K562 (cell line): ENCODE results near the gene VPS4A. TPM values are rescaled to one million over a fixed set of nuclear protein-coding genes. Genes with fewer than 3 reads are reported as not detected.

ENCODE experiments used
- ARNT ChIP-seq, 2 experiments: fragments of 450-650 bp; IDR thresholded peaks; 2 replicates each; pipeline ENCODE4 v1.6.1; 2016; ENCODE audit warnings: mild to moderate bottlenecking in 1 of 2
- BMI1 ChIP-seq: fragments of 150-350 bp; IDR thresholded peaks from 2 replicates; pipeline ENCODE4 v1.6.1; 2014; ENCODE audit warnings: low read length
- DACH1 ChIP-seq: fragments of 450-650 bp; IDR thresholded peaks from 2 replicates; pipeline ENCODE4 v1.6.1; 2018; ENCODE audit not compliant: partially characterized antibody
- GABPB1 ChIP-seq: sonication (generic); formaldehyde crosslinking; IDR thresholded peaks from 2 replicates; pipeline ENCODE4 v1.8.0; 2022; ENCODE audit warnings: mild to moderate bottlenecking, missing genetic modification reagents
- HLTF ChIP-seq: fragments of 450-650 bp; IDR thresholded peaks from 2 replicates; pipeline ENCODE4 v1.6.1; 2016
- JUN ChIP-seq, 2 experiments: sonication (generic) in 1 of 2; formaldehyde crosslinking in 1 of 2; IDR thresholded peaks; 2 replicates each; pipeline versions ENCODE4 v1.6.1 to v1.8.0; 2012 to 2022; ENCODE audit warnings: borderline replicate concordance in 2 of 2, mild to moderate bottlenecking in 2 of 2, improper control_type of control experiment in 1 of 2, low read depth in 1 of 2, low read length in 1 of 2, missing genetic modification reagents in 1 of 2
- L3MBTL2 ChIP-seq: fragments of 450-650 bp; IDR thresholded peaks from 2 replicates; pipeline ENCODE4 v1.6.1; 2016; ENCODE audit warnings: mild to moderate bottlenecking, moderate library complexity
- LCOR ChIP-seq: sonication (generic); formaldehyde crosslinking; IDR thresholded peaks from 2 replicates; pipeline ENCODE4 v1.8.0; 2022; ENCODE audit warnings: mild to moderate bottlenecking, missing genetic modification reagents
- NR2C1 ChIP-seq, 2 experiments: fragments of 450-650 bp; IDR thresholded peaks; 2 replicates each; pipeline ENCODE4 v1.6.1; 2017; ENCODE audit warnings: mild to moderate bottlenecking in 2 of 2, antibody characterized with exemption in 1 of 2, inconsistent platforms in 1 of 2, missing compliant biosample characterization in 1 of 2, missing genetic modification characterization in 1 of 2
- NUFIP1 ChIP-seq: fragments of 450-650 bp; IDR thresholded peaks from 2 replicates; pipeline ENCODE4 v1.6.1; 2018; ENCODE audit not compliant: partially characterized antibody
- POLR2A ChIP-seq: fragments of 450-650 bp; conservative IDR thresholded peaks from 2 replicates; pipeline ENCODE4 v1.6.1; 2016
- SMARCB1 ChIP-seq: IDR thresholded peaks from 2 replicates; pipeline ENCODE4 v1.6.1; 2011; ENCODE audit warnings: improper control_type of control experiment, low read depth; ENCODE audit not compliant: insufficient read length
- SNIP1 ChIP-seq: fragments of 450-650 bp; IDR thresholded peaks from 2 replicates; pipeline ENCODE4 v1.7.1; 2017; ENCODE audit warnings: low read depth, mild to moderate bottlenecking
- TEAD2 ChIP-seq: fragments of 450-650 bp; IDR thresholded peaks from 2 replicates; pipeline ENCODE4 v1.6.1; 2016; ENCODE audit warnings: missing genetic modification characterization, control low read depth, missing compliant biosample characterization
- ZC3H4 ChIP-seq: sonication (generic); formaldehyde crosslinking; IDR thresholded peaks from 2 replicates; pipeline ENCODE4 v1.9.0; 2021; ENCODE audit warnings: missing genetic modification reagents, borderline replicate concordance
- ZNF764 ChIP-seq: fragments of 250-450 bp; sonication (Bioruptor Pico); IDR thresholded peaks from 2 replicates; pipeline ENCODE4 v1.4.0; 2020; ENCODE audit warnings: low read depth, mild to moderate bottlenecking, moderate library complexity
- polyA plus RNA-seq, 8 experiments: library from polyadenylated mRNA; depleted of rRNA in 4 of 8; stranded (reverse) in 5 of 8; unstranded in 3 of 8; fragments of >200 nt; fragmentation: Nextera tagmentation in 2 of 8; fragmentation: Illumina TruSeq in 1 of 8; extraction: Ambion mirVana in 2 of 8; extraction: Trizol in 1 of 8; gene quantifications; 2 replicates each; pipeline versions ENCODE4 v1.2.1 to v1.2.3, GENCODE V29; 2011 to 2014; ENCODE audit warnings: inconsistent platforms in 1 of 8, missing spikeins in 1 of 8
- total RNA-seq, 7 experiments: library from RNA; depleted of rRNA in 6 of 7; stranded (reverse); fragments of >200 nt in 6 of 7; fragmentation: Illumina TruSeq in 2 of 7; extraction: Trizol in 2 of 7; gene quantifications; 2 replicates each; pipeline versions ENCODE4 v1.2.1 to v1.2.3, GENCODE V29; 2011 to 2021; ENCODE audit warnings: low replicate concordance in 1 of 7
- TF ChIP-seq, protein P1 (sequence below): fragments of 250-450 bp; sonication (Bioruptor Pico); IDR thresholded peaks from 2 replicates; pipeline ENCODE4 v1.4.0; 2020
- TF ChIP-seq, protein P2 (sequence below): sonication (generic); formaldehyde crosslinking; IDR thresholded peaks from 2 replicates; pipeline ENCODE4 v1.8.1; 2023; ENCODE audit warnings: mild to moderate bottlenecking, missing genetic modification reagents
- TF ChIP-seq, protein P3 (sequence below): sonication (generic); formaldehyde crosslinking; IDR thresholded peaks from 2 replicates; pipeline ENCODE4 v1.8.0; 2022; ENCODE audit warnings: missing genetic modification reagents, mild to moderate bottlenecking, moderate library complexity, borderline replicate concordance

The VPS4A gene
- total and polyA plus RNA-seq, 9 of the 15 experiments (the other 6 are each of a cell fraction or from before 2014, with no cell fraction given) = 7.6 to 45.4 (median 29.9) TPM

DNA sequence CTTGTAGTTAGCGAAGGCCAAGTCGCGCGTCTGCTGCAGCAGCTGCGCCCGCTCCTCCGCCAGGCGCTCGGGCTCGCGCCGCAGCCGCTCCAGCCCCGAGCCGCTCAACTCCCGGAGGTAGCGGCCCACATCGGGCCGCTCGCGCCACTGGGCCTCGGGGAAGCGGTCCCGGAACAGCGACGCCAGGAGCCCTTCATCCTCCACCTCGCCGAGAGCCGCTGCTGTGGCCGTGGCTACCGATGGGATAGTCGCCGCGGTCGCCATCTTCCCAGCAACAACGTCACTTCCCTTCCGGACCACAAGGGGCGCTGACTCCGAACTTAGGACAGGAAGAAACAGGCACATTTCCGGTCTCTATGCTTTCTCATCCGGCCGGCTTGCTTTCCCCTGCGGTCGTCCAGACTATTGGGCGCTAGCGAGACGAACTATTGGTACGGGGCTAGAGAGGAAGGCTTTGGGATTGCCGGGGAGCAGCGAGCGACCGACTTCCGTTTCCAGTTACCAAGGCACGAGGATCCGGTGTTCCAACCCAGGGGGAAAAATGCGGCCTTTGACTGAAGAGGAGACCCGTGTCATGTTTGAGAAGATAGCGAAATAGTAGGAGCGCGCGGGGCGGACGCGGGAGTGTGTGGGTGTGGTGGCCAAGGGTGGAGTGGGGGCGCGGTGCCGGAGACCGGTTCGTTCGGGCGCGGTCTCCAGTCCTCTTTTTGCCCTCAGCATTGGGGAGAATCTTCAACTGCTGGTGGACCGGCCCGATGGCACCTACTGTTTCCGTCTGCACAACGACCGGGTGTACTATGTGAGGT is 28.3 kb downstream of the VPS4A start, which contains the start of the genes COG8 and NIP7 (continued):
- TF ChIP-seq, protein P1, sequence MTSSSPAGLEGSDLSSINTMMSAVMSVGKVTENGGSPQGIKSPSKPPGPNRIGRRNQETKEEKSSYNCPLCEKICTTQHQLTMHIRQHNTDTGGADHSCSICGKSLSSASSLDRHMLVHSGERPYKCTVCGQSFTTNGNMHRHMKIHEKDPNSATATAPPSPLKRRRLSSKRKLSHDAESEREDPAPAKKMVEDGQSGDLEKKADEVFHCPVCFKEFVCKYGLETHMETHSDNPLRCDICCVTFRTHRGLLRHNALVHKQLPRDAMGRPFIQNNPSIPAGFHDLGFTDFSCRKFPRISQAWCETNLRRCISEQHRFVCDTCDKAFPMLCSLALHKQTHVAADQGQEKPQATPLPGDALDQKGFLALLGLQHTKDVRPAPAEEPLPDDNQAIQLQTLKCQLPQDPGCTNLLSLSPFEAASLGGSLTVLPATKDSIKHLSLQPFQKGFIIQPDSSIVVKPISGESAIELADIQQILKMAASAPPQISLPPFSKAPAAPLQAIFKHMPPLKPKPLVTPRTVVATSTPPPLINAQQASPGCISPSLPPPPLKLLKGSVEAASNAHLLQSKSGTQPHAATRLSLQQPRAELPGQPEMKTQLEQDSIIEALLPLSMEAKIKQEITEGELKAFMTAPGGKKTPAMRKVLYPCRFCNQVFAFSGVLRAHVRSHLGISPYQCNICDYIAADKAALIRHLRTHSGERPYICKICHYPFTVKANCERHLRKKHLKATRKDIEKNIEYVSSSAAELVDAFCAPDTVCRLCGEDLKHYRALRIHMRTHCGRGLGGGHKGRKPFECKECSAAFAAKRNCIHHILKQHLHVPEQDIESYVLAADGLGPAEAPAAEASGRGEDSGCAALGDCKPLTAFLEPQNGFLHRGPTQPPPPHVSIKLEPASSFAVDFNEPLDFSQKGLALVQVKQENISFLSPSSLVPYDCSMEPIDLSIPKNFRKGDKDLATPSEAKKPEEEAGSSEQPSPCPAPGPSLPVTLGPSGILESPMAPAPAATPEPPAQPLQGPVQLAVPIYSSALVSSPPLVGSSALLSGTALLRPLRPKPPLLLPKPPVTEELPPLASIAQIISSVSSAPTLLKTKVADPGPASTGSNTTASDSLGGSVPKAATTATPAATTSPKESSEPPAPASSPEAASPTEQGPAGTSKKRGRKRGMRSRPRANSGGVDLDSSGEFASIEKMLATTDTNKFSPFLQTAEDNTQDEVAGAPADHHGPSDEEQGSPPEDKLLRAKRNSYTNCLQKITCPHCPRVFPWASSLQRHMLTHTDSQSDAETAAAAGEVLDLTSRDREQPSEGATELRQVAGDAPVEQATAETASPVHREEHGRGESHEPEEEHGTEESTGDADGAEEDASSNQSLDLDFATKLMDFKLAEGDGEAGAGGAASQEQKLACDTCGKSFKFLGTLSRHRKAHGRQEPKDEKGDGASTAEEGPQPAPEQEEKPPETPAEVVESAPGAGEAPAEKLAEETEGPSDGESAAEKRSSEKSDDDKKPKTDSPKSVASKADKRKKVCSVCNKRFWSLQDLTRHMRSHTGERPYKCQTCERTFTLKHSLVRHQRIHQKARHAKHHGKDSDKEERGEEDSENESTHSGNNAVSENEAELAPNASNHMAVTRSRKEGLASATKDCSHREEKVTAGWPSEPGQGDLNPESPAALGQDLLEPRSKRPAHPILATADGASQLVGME = 0 out of 2 replicates have a peak, but pooled peaks have one; percentile 13
- peak; percentile 95 for TF ChIP-seq POLR2A
- TF ChIP-seq JUN (IDR thresholded peaks at IDR 0.05; ENCODE audit: borderline replicate concordance, low read depth, low read length) = peak; percentile 20; the same call in 1 of the 2 replicates
- TF ChIP-seq JUN (CRISPR knock-in tag; IDR thresholded peaks at IDR 0.05; ENCODE audit: borderline replicate concordance) = peak; percentile 94
- peak; percentile 25; the same call in 1 of the 2 replicates for TF ChIP-seq HLTF
- no peak for TF ChIP-seq SMARCB1
- TF ChIP-seq TEAD2 = no peak
- TF ChIP-seq, protein P2, sequence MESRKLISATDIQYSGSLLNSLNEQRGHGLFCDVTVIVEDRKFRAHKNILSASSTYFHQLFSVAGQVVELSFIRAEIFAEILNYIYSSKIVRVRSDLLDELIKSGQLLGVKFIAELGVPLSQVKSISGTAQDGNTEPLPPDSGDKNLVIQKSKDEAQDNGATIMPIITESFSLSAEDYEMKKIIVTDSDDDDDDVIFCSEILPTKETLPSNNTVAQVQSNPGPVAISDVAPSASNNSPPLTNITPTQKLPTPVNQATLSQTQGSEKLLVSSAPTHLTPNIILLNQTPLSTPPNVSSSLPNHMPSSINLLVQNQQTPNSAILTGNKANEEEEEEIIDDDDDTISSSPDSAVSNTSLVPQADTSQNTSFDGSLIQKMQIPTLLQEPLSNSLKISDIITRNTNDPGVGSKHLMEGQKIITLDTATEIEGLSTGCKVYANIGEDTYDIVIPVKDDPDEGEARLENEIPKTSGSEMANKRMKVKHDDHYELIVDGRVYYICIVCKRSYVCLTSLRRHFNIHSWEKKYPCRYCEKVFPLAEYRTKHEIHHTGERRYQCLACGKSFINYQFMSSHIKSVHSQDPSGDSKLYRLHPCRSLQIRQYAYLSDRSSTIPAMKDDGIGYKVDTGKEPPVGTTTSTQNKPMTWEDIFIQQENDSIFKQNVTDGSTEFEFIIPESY (CRISPR knock-in tag) = peak; percentile 75
- TF ChIP-seq L3MBTL2 = peak; percentile 68
- peak; percentile 85; the same call in 1 of the 2 replicates for TF ChIP-seq LCOR (CRISPR knock-in tag)
- TF ChIP-seq GABPB1 (CRISPR knock-in tag) = peak; percentile 98
- TF ChIP-seq, protein P3, sequence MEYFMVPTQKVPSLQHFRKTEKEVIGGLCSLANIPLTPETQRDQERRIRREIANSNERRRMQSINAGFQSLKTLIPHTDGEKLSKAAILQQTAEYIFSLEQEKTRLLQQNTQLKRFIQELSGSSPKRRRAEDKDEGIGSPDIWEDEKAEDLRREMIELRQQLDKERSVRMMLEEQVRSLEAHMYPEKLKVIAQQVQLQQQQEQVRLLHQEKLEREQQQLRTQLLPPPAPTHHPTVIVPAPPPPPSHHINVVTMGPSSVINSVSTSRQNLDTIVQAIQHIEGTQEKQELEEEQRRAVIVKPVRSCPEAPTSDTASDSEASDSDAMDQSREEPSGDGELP (CRISPR knock-in tag) = peak; percentile 81
- TF ChIP-seq ZC3H4 (CRISPR knock-in tag) = no peak
- TF ChIP-seq BMI1 = no peak
- TF ChIP-seq NUFIP1 = no peak
- TF ChIP-seq NR2C1 (IDR thresholded peaks at IDR 0.05) = peak; percentile 80
- TF ChIP-seq NR2C1 (tag; IDR thresholded peaks at IDR 0.05) = peak; percentile 71
- TF ChIP-seq ZNF764 (CRISPR knock-in tag) = no peak
- TF ChIP-seq ARNT (IDR thresholded peaks at IDR 0.05) = peak; percentile 61 to 83; a peak in 2 of 4 replicates
- TF ChIP-seq SNIP1 = peak; percentile 97
- peak; percentile 45 for TF ChIP-seq DACH1
